Psoas muscle (tissue), 8 donors: ENCODE measurements around the gene INPP5J. TPM values are rescaled to one million over a fixed set of nuclear protein-coding genes. Genes with fewer than 3 reads are reported as not detected.

Experiments
- ATAC-seq, 4 donors: fragments of 200-7000 bp; cut with Tn5 transposase; one replicate each; pipeline ENCODE4 v1.9.1; 2020; ENCODE audit warnings: moderate library complexity in 3 of 4, mild to moderate bottlenecking in 2 of 4
- DNase-seq, 2 donors: peaks; one replicate each; pipeline ENCODE4 v3.0.0-alpha.2; 2020
- H3K27ac ChIP-seq: fragments of 200-600 bp; one replicate; pipeline ENCODE4 v1.8.0; 2022
- H3K27me3 ChIP-seq, 3 donors: fragments of 200-600 bp in 1 of 3; one replicate each; pipeline versions ENCODE4 v1.6.1 to v1.8.0; 2013 to 2022; ENCODE audit warnings: low read length in 2 of 3, mild to moderate bottlenecking in 2 of 3, moderate library complexity in 1 of 3; ENCODE audit not compliant: insufficient read depth in 3 of 3
- H3K36me3 ChIP-seq, 2 donors: fragments of 200-600 bp in 1 of 2; one replicate each; pipeline versions ENCODE4 v1.6.1 to v1.8.0; 2013 to 2022; ENCODE audit warnings: low read depth in 1 of 2, mild to moderate bottlenecking in 1 of 2, moderate library complexity in 1 of 2; ENCODE audit not compliant: insufficient read depth in 1 of 2
- H3K4me1 ChIP-seq: fragments of 200-600 bp; one replicate; pipeline ENCODE4 v1.8.0; 2022
- H3K4me3 ChIP-seq: fragments of 200-600 bp; one replicate; pipeline ENCODE4 v1.8.0; 2022; ENCODE audit warnings: mild to moderate bottlenecking
- H3K9me3 ChIP-seq: fragments of 200-600 bp; one replicate; pipeline ENCODE4 v1.8.0; 2022
- CTCF ChIP-seq: fragments of 200-600 bp; IDR thresholded peaks from one replicate; pipeline ENCODE4 v1.8.0; 2022; ENCODE audit warnings: antibody characterized with exemption
- WGBS, 3 donors: extraction: QIAGEN DNeasy Blood & Tissue Kit; methylation state at CpG; one replicate each; pipeline versions ENCODE4 v1.1.6 to v1.1.7; 2013; 5-methylcytosine and 5-hydroxymethylcytosine counted together
- intact Hi-C, 2 donors: fragments of 100-400 bp; cut with DNase I; formaldehyde crosslinking; loops; one replicate each; pipeline versions ENCODE4 v1.11.0 to v1.14.2; 2022
- polyA plus RNA-seq, 3 donors: library from polyadenylated mRNA; stranded (reverse); fragments of 200-250 nt; gene quantifications; one replicate each; pipeline ENCODE4 v1.2.3, GENCODE V29; 2013
- total RNA-seq, 4 donors: library from RNA; stranded (reverse); fragmentation: NEBNext Ultra II Directional in 2 of 4; extraction: Animal tissue kit (Norgen Biotek cat#: 25700) in 2 of 4; gene quantifications; one replicate each; pipeline versions ENCODE4 v1.2.1 to v1.2.4, GENCODE V29; 2021 to 2023
- donor health status: healthy with polysubstance abuse.
- donor health status: DM: no; HTN: no; CAD: no; lungs with moderate emphysema.
- donor health status: Bipolar disorder and iron deficiency.
- donor health status: healthy.
- donor health status: DM: yes; HTN: yes; CAD: no.
- donor health status: DM: no; HTN: no; CAD: no.
- donor health status: DM: no; HTN: no; CAD: no.
- donor health status: DM: yes; HTN: yes; CAD: no.

The INPP5J gene
- total and polyA plus RNA-seq, 7 donors: 0.14 to 4.4 (median 1.3) TPM

- peak overlapping the region; percentile 91 for H3K27ac ChIP-seq
- H3K9me3 ChIP-seq: no peaks in the 10 kb centered on the region
- H3K36me3 ChIP-seq: peaks cover 0 to 14% of the 10 kb centered on the region in 2 donors
- TF ChIP-seq CTCF: peak; percentile 27
- ATAC-seq: peak; percentile 68 to 80 (median 73)
- H3K27me3 ChIP-seq: no peaks in the 10 kb centered on the region
- 52 to 64% (median 55%) methylated on average over 6 of the region's 6 CpGs for WGBS, 3 donors
- DNase-seq: no peak
- peaks cover 61% of the 10 kb centered on the region for H3K4me1 ChIP-seq
- peak overlapping the region; percentile 16 for H3K4me3 ChIP-seq
- intact Hi-C loops: no loop called here
These were observed 54.8 kb downstream of the INPP5J start for GRCh38 chr22:31177420-31178162.

- intact Hi-C loops: no loop called here
- ATAC-seq: no peak
- 95 to 100% (median 98%) methylated on average over 2 of the region's 2 CpGs for WGBS, 3 donors
- H3K27ac ChIP-seq: peak overlapping the region; percentile 91
- H3K27me3 ChIP-seq: no peaks in the 10 kb centered on the region
- no peak for DNase-seq
- H3K4me1 ChIP-seq: peaks cover 50% of the 10 kb centered on the region
- peaks cover 0 to 23% of the 10 kb centered on the region in 2 donors for H3K36me3 ChIP-seq
- no peak for TF ChIP-seq CTCF
- H3K4me3 ChIP-seq: no peak overlapping the region
- no peaks in the 10 kb centered on the region for H3K9me3 ChIP-seq
These were observed 56.1 kb downstream of the INPP5J start for GRCh38 chr22:31178859-31179258.

- TF ChIP-seq CTCF: no peak
- intact Hi-C loops: no loop called here
- ATAC-seq (peak; percentile 68 to 88 (median 74)), DNase-seq (peak in 1 of 2 donors; percentile 68)
- H3K27me3 ChIP-seq: no peaks in the 10 kb centered on the region
- H3K36me3 ChIP-seq: peaks cover 0 to 23% of the 10 kb centered on the region in 2 donors
- H3K4me3 ChIP-seq: no peak overlapping the region
- H3K27ac ChIP-seq: peak overlapping the region; percentile 91
- peaks cover 45% of the 10 kb centered on the region for H3K4me1 ChIP-seq
- 0 to 28% (median 24%) methylated on average over 1 of the region's 1 CpG for WGBS, 3 donors
- H3K9me3 ChIP-seq: no peaks in the 10 kb centered on the region
These were observed 56.6 kb downstream of the INPP5J start for GRCh38 chr22:31179345-31179744.

- H3K36me3 ChIP-seq: peaks cover 0 to 44% of the 10 kb centered on the region in 2 donors
- WGBS, 3 donors: 95 to 97% (median 96%) methylated on average over 23 to 30 of the region's 30 CpGs
- DNase-seq (no peak), ATAC-seq (no peak)
- H3K27me3 ChIP-seq: no peaks in the 10 kb centered on the region
- no peak overlapping the region for H3K4me3 ChIP-seq
- no peak for TF ChIP-seq CTCF
- H3K27ac ChIP-seq: no peak overlapping the region
- intact Hi-C loops: no loop called here
- H3K4me1 ChIP-seq: peaks cover 14% of the 10 kb centered on the region
- no peaks in the 10 kb centered on the region for H3K9me3 ChIP-seq
These were observed 61.2 kb downstream of the INPP5J start for GRCh38 chr22:31184015-31184414.

Other genes with a start within 250 kb of the INPP5J start
- gene MORC2, start 154.2 kb upstream of the INPP5J start, total RNA-seq: 10 to 100 TPM; 21.5 to 35.9 (median 31.2) TPM
- gene MORC2, start 154.2 kb upstream of the INPP5J start, polyA plus RNA-seq: 10 to 100 TPM; 15.6 to 34.7 (median 20.8) TPM
- gene TUG1, start 153.7 kb upstream of the INPP5J start, total RNA-seq: 10 to 100 TPM; 22.2 to 30.7 (median 28.5) TPM
- 10 to 100 TPM; 10.9 to 38.5 (median 21.4) TPM for gene TUG1, start 153.7 kb upstream of the INPP5J start, polyA plus RNA-seq
- gene SMTN, start 41.6 kb upstream of the INPP5J start, total RNA-seq: 10 to 100 TPM; 33.6 to 79.3 (median 66.5) TPM
- gene SMTN, start 41.6 kb upstream of the INPP5J start, polyA plus RNA-seq: 10 to 100 TPM; 23.0 to 43.4 (median 36.5) TPM
- 10 to 100 TPM; 45.4 to 68.2 (median 52.3) TPM for gene SELENOM, start 15.4 kb upstream of the INPP5J start, total RNA-seq
- gene SELENOM, start 15.4 kb upstream of the INPP5J start, polyA plus RNA-seq: 10 to 100 TPM; 23.6 to 64.3 (median 44.0) TPM
- gene PLA2G3, start 17.5 kb downstream of the INPP5J start, total RNA-seq: not detected
- not detected for gene PLA2G3, start 17.5 kb downstream of the INPP5J start, polyA plus RNA-seq
- 10 to 100 TPM; 18.7 to 38.7 (median 25.8) TPM for gene RNF185, start 37.2 kb downstream of the INPP5J start, total RNA-seq
- gene RNF185, start 37.2 kb downstream of the INPP5J start, polyA plus RNA-seq: 10 to 100 TPM; 16.9 to 26.7 (median 19.4) TPM
- 10 to 100 TPM; 12.5 to 73.5 (median 41.1) TPM for gene LIMK2, start 89.3 kb downstream of the INPP5J start, total RNA-seq
- gene LIMK2, start 89.3 kb downstream of the INPP5J start, polyA plus RNA-seq: 1 to 10 TPM; 4.0 to 4.8 (median 4.5) TPM
- 10 to 100 TPM in 1 of 4 donors, 1 to 10 TPM in 3; 3.4 to 11.6 (median 6.3) TPM for gene PIK3IP1, start 169.5 kb downstream of the INPP5J start, total RNA-seq
- 10 to 100 TPM in 1 of 3 donors, 1 to 10 TPM in 2; 2.0 to 10.8 (median 8.4) TPM for gene PIK3IP1, start 169.5 kb downstream of the INPP5J start, polyA plus RNA-seq
- 10 to 100 TPM in 3 of 4 donors, 1 to 10 TPM in 1; 7.4 to 14.2 (median 11.3) TPM for gene PATZ1, start 223.4 kb downstream of the INPP5J start, total RNA-seq
- 1 to 10 TPM; 5.2 to 9.2 (median 7.3) TPM for gene PATZ1, start 223.4 kb downstream of the INPP5J start, polyA plus RNA-seq